ENCODE data around the gene TTC17.

GRCh38 chr11:43376065-43376464 is 17.3 kb downstream of the TTC17 start:
- TF ChIP-seq CTCF (conservative IDR thresholded peaks at IDR 0.05; ENCODE audit: low read depth, low read length) (no peak), EZH2 (IDR thresholded peaks at IDR 0.05; ENCODE audit: low read length, unreplicated experiment) (no peak), EZH2phosphoT487 (IDR thresholded peaks at IDR 0.05; ENCODE audit: borderline replicate concordance, low read length) (no peak)

Data from PC-3 (cell line).